Loucy (cell line): Measurements from ENCODE around the gene GAK.

ENCODE experiments used
- EZH2phosphoT487 ChIP-seq: fragments of 200-600 bp; IDR thresholded peaks from 2 replicates; pipeline ENCODE4 v1.6.1; 2018; ENCODE audit warnings: antibody characterized with exemption, mild to moderate bottlenecking, moderate library complexity, borderline replicate concordance
- TF ChIP-seq, protein P1 (sequence below): fragments of 200-600 bp; sonication (generic); conservative IDR thresholded peaks from 2 replicates; pipeline ENCODE4 v1.5.1; 2014; ENCODE audit warnings: mild to moderate bottlenecking, antibody characterized with exemption, low read length

GRCh38 chr4:821631-822030 lies 110.5 kb downstream of the GAK start:
- TF ChIP-seq, protein P1, sequence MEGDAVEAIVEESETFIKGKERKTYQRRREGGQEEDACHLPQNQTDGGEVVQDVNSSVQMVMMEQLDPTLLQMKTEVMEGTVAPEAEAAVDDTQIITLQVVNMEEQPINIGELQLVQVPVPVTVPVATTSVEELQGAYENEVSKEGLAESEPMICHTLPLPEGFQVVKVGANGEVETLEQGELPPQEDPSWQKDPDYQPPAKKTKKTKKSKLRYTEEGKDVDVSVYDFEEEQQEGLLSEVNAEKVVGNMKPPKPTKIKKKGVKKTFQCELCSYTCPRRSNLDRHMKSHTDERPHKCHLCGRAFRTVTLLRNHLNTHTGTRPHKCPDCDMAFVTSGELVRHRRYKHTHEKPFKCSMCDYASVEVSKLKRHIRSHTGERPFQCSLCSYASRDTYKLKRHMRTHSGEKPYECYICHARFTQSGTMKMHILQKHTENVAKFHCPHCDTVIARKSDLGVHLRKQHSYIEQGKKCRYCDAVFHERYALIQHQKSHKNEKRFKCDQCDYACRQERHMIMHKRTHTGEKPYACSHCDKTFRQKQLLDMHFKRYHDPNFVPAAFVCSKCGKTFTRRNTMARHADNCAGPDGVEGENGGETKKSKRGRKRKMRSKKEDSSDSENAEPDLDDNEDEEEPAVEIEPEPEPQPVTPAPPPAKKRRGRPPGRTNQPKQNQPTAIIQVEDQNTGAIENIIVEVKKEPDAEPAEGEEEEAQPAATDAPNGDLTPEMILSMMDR, result no peak
- TF ChIP-seq EZH2phosphoT487, result no peak
